ENCODE measurements around the gene TDRD1.

Gene TDRD1

GRCh38 chr10:114234132-114234531, 55.0 kb downstream of the TDRD1 start:
- DNase-seq (ENCODE audit: low read depth): no peak
- H3K4me3 ChIP-seq (ENCODE audit: control insufficient read depth, low read depth, low read length): no peak overlapping the region
- TF ChIP-seq, protein P1, sequence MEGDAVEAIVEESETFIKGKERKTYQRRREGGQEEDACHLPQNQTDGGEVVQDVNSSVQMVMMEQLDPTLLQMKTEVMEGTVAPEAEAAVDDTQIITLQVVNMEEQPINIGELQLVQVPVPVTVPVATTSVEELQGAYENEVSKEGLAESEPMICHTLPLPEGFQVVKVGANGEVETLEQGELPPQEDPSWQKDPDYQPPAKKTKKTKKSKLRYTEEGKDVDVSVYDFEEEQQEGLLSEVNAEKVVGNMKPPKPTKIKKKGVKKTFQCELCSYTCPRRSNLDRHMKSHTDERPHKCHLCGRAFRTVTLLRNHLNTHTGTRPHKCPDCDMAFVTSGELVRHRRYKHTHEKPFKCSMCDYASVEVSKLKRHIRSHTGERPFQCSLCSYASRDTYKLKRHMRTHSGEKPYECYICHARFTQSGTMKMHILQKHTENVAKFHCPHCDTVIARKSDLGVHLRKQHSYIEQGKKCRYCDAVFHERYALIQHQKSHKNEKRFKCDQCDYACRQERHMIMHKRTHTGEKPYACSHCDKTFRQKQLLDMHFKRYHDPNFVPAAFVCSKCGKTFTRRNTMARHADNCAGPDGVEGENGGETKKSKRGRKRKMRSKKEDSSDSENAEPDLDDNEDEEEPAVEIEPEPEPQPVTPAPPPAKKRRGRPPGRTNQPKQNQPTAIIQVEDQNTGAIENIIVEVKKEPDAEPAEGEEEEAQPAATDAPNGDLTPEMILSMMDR (IDR thresholded peaks at IDR 0.05; ENCODE audit: control insufficient read depth, insufficient read depth, low read depth, low read length, missing control alignments): no peak

GRCh38 chr10:114239117-114239993, 60.2 kb downstream of the TDRD1 start, which contains the start of gene VWA2:
VWA2 (plus strand) TSS chr10:114239254; CDS start chr10:114248714, 9,460 bp downstream.
- no peak within 1 kb of the TSS for H3K4me3 ChIP-seq (ENCODE audit: control insufficient read depth, low read depth, low read length)
- TF ChIP-seq, protein P1 (IDR thresholded peaks at IDR 0.05; ENCODE audit: control insufficient read depth, insufficient read depth, low read depth, low read length, missing control alignments): no peak
- DNase-seq (ENCODE audit: low read depth): no peak

- H3K4me3 ChIP-seq (ENCODE audit: control insufficient read depth, low read depth, low read length): no peak overlapping the region
- no peak for DNase-seq (ENCODE audit: low read depth)
- TF ChIP-seq, protein P1 (IDR thresholded peaks at IDR 0.05; ENCODE audit: control insufficient read depth, insufficient read depth, low read depth, low read length, missing control alignments): no peak
These were observed 60.8 kb downstream of the TDRD1 start for GRCh38 chr10:114239994-114240345.

- no peak overlapping the region for H3K4me3 ChIP-seq (ENCODE audit: control insufficient read depth, low read depth, low read length)
- TF ChIP-seq, protein P1 (IDR thresholded peaks at IDR 0.05; ENCODE audit: control insufficient read depth, insufficient read depth, low read depth, low read length, missing control alignments): no peak
- no peak for DNase-seq (ENCODE audit: low read depth)
These were observed 63.1 kb downstream of the TDRD1 start for GRCh38 chr10:114242235-114242634.

- TF ChIP-seq, protein P1 (IDR thresholded peaks at IDR 0.05; ENCODE audit: control insufficient read depth, insufficient read depth, low read depth, low read length, missing control alignments): no peak
- DNase-seq (ENCODE audit: low read depth): no peak
- no peak overlapping the region for H3K4me3 ChIP-seq (ENCODE audit: control insufficient read depth, low read depth, low read length)
These were observed 64.5 kb downstream of the TDRD1 start for GRCh38 chr10:114243661-114244060.

DNA sequence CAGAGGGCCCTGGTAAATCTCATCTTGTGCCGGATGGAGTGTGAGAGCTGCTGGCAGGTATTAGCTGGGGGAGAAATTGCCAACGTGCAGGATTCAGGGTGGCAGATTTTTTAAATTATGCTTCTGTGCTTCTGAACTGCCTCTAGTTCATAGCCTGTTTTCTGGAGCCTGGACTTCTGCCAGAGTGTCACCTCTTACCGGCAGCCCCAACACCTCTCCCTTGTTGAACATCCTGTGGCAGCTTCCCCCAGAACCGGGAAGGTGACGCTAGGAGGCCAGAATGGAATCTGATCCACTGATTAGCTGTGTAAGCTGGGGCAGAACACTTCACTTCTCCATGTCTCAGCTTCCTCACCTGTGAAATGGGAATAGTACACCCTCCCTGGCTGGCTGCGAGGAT, 65.0 kb downstream of the TDRD1 start:
- no peak for DNase-seq (ENCODE audit: low read depth)
- TF ChIP-seq, protein P1 (IDR thresholded peaks at IDR 0.05; ENCODE audit: control insufficient read depth, insufficient read depth, low read depth, low read length, missing control alignments): no peak
- H3K4me3 ChIP-seq (ENCODE audit: control insufficient read depth, low read depth, low read length): no peak overlapping the region

Measured in AG09309 (cell line).